Measurements from ENCODE around the gene MISP.
A peak's percentile ranks its signal among the peaks of the same experiment; 100 is the strongest.

MISP gene

GRCh38 chr19:746208-746819 lies 4.6 kb upstream of the MISP start:
- TF ChIP-seq CTCF (IDR thresholded peaks at IDR 0.05; ENCODE audit: low read depth, low read length) = no peak
- no peak for DNase-seq (ENCODE audit: extremely low read depth, low read depth)

GRCh38 chr19:746956-747355 lies 4.0 kb upstream of the MISP start:
- DNase-seq (ENCODE audit: extremely low read depth, low read depth) = no peak
- no peak for TF ChIP-seq CTCF (IDR thresholded peaks at IDR 0.05; ENCODE audit: low read depth, low read length)

GRCh38 chr19:747432-748273 lies 3.3 kb upstream of the MISP start:
- no peak for DNase-seq (ENCODE audit: extremely low read depth, low read depth)
- no peak for TF ChIP-seq CTCF (IDR thresholded peaks at IDR 0.05; ENCODE audit: low read depth, low read length)

- no peak for DNase-seq (ENCODE audit: extremely low read depth, low read depth)
- no peak for TF ChIP-seq CTCF (IDR thresholded peaks at IDR 0.05; ENCODE audit: low read depth, low read length)
Measured at GRCh38 chr19:748274-748598, 2.7 kb upstream of the MISP start.

GRCh38 chr19:749811-750210 lies 1.1 kb upstream of the MISP start:
- DNase-seq (ENCODE audit: extremely low read depth, low read depth) = no peak
- TF ChIP-seq CTCF (IDR thresholded peaks at IDR 0.05; ENCODE audit: low read depth, low read length) = no peak

GRCh38 chr19:751501-752341 lies 809 bp downstream of the MISP start:
- peak; percentile 36 for DNase-seq (ENCODE audit: extremely low read depth, low read depth)

More at GRCh38 chr19:751501-752341, 809 bp downstream of the MISP start:
- no peak for TF ChIP-seq CTCF (IDR thresholded peaks at IDR 0.05; ENCODE audit: low read depth, low read length)

All from AG09319 (cell line).